Ramos (cell line): ENCODE measurements around the gene AFMID.
"Not testable (repeated sequence)": the region's sequence is repeated elsewhere in the genome, so short reads cannot be mapped to it uniquely, and the experiment has no call there.

Experiments used
- in situ Hi-C: fragments of 300-500 bp; cut with MboI; formaldehyde crosslinking; loops from one replicate; pipeline ENCODE4 v1.14.3; 2022; ENCODE audit warnings: low sequenced_read_pairs; ENCODE audit not compliant: unreplicated experiment

AFMID gene

GRCh38 chr17:78151514-78152008, 35.6 kb upstream of the AFMID start:
- in situ Hi-C loops, result no loop called here

GRCh38 chr17:78154903-78155811, 32.0 kb upstream of the AFMID start:
- in situ Hi-C loops, result no loop called here

- in situ Hi-C loops, result no loop called here
Observed at GRCh38 chr17:78159575-78160158, 27.5 kb upstream of the AFMID start.

GRCh38 chr17:78163881-78164747, 23.0 kb upstream of the AFMID start:
- in situ Hi-C loops, result no loop called here

GRCh38 chr17:78164748-78165607, 22.2 kb upstream of the AFMID start:
- in situ Hi-C loops, result no loop called here

GRCh38 chr17:78166416-78166815, 20.7 kb upstream of the AFMID start:
- in situ Hi-C loops, result no loop called here

- in situ Hi-C loops, result no loop called here
Observed at GRCh38 chr17:78168242-78168902, 18.8 kb upstream of the AFMID start, which contains the start of gene SYNGR2. Gene SYNGR2, plus strand, starts transcription at chr17:78168581. Its CDS starts 36 bp downstream, at chr17:78168617.

- in situ Hi-C loops, result no loop called here
Observed at GRCh38 chr17:78168903-78169793, 18.0 kb upstream of the AFMID start.

GRCh38 chr17:78170692-78171590, 16.2 kb upstream of the AFMID start:
- in situ Hi-C loops, result no loop called here

GRCh38 chr17:78171591-78172248, 15.4 kb upstream of the AFMID start:
- in situ Hi-C loops, result not testable (repeated sequence)

GRCh38 chr17:78172249-78173051, 14.7 kb upstream of the AFMID start:
- in situ Hi-C loops, result no loop called here

GRCh38 chr17:78173097-78173715, 14.0 kb upstream of the AFMID start:
- in situ Hi-C loops, result no loop called here

- in situ Hi-C loops, result no loop called here
Observed at GRCh38 chr17:78174346-78174869, 12.8 kb upstream of the AFMID start.

- in situ Hi-C loops, result loop anchor here (5.0 kb wide), 1 partner anchor 63 kb away; no protein-coding TSS in a partner anchor
Observed at GRCh38 chr17:78174870-78175642, 12.1 kb upstream of the AFMID start.
